ENCODE results near the gene KRT36.

KRT36 gene

DNA sequence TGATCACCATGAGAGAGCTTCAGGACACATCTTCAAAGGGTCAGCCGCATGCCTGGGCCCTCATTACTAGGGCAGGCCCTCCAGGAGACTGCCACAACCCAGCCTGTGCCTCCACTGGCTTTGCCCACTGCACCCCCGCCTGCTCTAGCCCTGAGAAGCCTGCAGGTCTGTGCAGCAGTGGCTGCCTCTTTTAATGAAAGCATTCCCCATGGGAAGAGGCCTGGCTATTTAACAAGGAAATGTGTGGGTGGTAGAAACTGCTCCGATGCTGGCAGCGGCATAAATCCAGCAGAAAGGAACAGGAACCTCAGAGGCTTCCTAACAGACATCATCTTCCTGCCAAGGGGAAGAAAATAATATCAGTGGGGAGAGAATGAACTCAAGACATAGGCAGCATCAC lies 22.1 kb downstream of the KRT36 start:
- Histone ChIP-seq H3K4me3 (ENCODE audit: low read length, poor library complexity, severe bottlenecking) (no peak overlapping the region), H3K36me3 (ENCODE audit: insufficient read depth, low read length) (no peaks in the 10 kb centered on the region), H3K4me2 (ENCODE audit: low read depth, low read length, poor library complexity, severe bottlenecking) (no peak overlapping the region), H2AFZ (ENCODE audit: low read length) (no peak overlapping the region), H4K20me1 (ENCODE audit: insufficient read depth, low read length, poor library complexity, severe bottlenecking) (no peaks in the 10 kb centered on the region), H3K4me1 (ENCODE audit: insufficient read depth, low read length, poor library complexity, severe bottlenecking) (no peaks in the 10 kb centered on the region), H3F3A (ENCODE audit: low read depth) (no peaks in the 10 kb centered on the region), H3K27me3 (ENCODE audit: insufficient read depth, low read length, poor library complexity, severe bottlenecking) (peaks cover 6% of the 10 kb centered on the region), H3K9me2 (replicated peaks; ENCODE audit: low read depth, low read length) (no peaks in the 10 kb centered on the region), H3K79me2 (ENCODE audit: insufficient read depth, low read length) (no peaks in the 10 kb centered on the region), H3K9me3 (ENCODE audit: insufficient read depth, low read depth, low read length) (no peaks in the 10 kb centered on the region), H3K9ac (ENCODE audit: low read depth, low read length, poor library complexity, severe bottlenecking) (no peak overlapping the region)
- TF ChIP-seq, protein P1, sequence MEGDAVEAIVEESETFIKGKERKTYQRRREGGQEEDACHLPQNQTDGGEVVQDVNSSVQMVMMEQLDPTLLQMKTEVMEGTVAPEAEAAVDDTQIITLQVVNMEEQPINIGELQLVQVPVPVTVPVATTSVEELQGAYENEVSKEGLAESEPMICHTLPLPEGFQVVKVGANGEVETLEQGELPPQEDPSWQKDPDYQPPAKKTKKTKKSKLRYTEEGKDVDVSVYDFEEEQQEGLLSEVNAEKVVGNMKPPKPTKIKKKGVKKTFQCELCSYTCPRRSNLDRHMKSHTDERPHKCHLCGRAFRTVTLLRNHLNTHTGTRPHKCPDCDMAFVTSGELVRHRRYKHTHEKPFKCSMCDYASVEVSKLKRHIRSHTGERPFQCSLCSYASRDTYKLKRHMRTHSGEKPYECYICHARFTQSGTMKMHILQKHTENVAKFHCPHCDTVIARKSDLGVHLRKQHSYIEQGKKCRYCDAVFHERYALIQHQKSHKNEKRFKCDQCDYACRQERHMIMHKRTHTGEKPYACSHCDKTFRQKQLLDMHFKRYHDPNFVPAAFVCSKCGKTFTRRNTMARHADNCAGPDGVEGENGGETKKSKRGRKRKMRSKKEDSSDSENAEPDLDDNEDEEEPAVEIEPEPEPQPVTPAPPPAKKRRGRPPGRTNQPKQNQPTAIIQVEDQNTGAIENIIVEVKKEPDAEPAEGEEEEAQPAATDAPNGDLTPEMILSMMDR (conservative IDR thresholded peaks at IDR 0.05; ENCODE audit: low read length) = no peak
- no peak for TF ChIP-seq EZH2phosphoT487 (IDR thresholded peaks at IDR 0.05; ENCODE audit: borderline replicate concordance)

DNA sequence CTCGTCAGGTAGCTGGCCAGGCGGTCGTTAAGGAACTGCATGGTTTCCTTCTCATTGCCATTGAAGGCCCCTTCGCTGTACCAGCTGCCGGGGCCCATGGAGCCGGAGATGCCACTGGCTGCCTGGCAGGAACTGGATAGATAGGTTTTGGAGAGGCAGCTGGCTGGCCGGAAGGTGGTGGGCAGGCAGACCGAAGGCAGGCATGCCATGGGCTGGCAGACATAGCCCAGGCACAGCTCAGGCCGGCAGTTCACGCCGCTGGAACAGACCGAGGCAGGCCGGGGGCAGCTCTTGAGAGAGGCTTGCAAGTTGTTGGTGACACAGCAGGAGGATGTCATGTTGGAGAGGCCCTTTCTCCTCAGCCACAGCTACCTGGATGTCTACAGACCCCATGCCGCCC lies 22.7 kb downstream of the KRT36 start, which contains the start of gene KRT32:
KRT32 (minus strand) TSS at position 399 of the 400 bp plus-strand sequence; CDS start at position 338, 61 bp downstream.
- TF ChIP-seq, protein P1 (conservative IDR thresholded peaks at IDR 0.05; ENCODE audit: low read length) = no peak
- no peak for TF ChIP-seq EZH2phosphoT487 (IDR thresholded peaks at IDR 0.05; ENCODE audit: borderline replicate concordance)
- Histone ChIP-seq H3K4me2 (ENCODE audit: low read depth, low read length, poor library complexity, severe bottlenecking) (no peak within 1 kb of the TSS), H3K36me3 (ENCODE audit: insufficient read depth, low read length) (no peaks in the 10 kb centered on the region), H3K27me3 (ENCODE audit: insufficient read depth, low read length, poor library complexity, severe bottlenecking) (peaks cover 4% of the 10 kb centered on the region), H3K9me3 (ENCODE audit: insufficient read depth, low read depth, low read length) (no peaks in the 10 kb centered on the region), H3K9me2 (replicated peaks; ENCODE audit: low read depth, low read length) (no peaks in the 10 kb centered on the region), H3K9ac (ENCODE audit: low read depth, low read length, poor library complexity, severe bottlenecking) (no peak within 1 kb of the TSS), H3K4me3 (ENCODE audit: low read length, poor library complexity, severe bottlenecking) (no peak within 1 kb of the TSS), H3F3A (ENCODE audit: low read depth) (no peaks in the 10 kb centered on the region), H3K79me2 (ENCODE audit: insufficient read depth, low read length) (no peaks in the 10 kb centered on the region), H3K4me1 (ENCODE audit: insufficient read depth, low read length, poor library complexity, severe bottlenecking) (no peaks in the 10 kb centered on the region), H4K20me1 (ENCODE audit: insufficient read depth, low read length, poor library complexity, severe bottlenecking) (no peaks in the 10 kb centered on the region), H2AFZ (ENCODE audit: low read length) (no peak within 1 kb of the TSS)

DNA sequence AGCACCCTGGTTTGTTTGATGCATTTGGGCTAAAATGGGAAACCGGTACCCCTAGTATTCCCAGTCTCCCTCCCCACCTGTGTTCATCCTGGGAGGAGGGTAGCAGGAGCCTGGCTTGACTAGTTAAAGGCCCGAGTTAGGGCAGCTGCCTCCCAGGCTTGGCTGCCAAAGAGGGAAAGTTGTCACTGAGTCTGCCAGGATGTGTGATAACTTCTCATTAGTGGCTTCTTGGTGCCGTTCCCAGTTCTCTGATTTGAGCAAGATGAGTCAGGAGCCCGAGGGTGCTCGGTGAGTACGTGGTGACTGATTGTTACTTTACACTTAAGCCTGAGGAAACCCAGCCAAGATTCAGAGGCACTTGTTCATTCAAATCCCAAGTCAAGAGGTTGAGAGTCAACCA lies 25.0 kb downstream of the KRT36 start:
- Histone ChIP-seq H3K9me3 (ENCODE audit: insufficient read depth, low read depth, low read length) (no peaks in the 10 kb centered on the region), H3K27me3 (ENCODE audit: insufficient read depth, low read length, poor library complexity, severe bottlenecking) (no peaks in the 10 kb centered on the region), H3K4me1 (ENCODE audit: insufficient read depth, low read length, poor library complexity, severe bottlenecking) (no peaks in the 10 kb centered on the region), H4K20me1 (ENCODE audit: insufficient read depth, low read length, poor library complexity, severe bottlenecking) (no peaks in the 10 kb centered on the region), H3K9me2 (replicated peaks; ENCODE audit: low read depth, low read length) (no peaks in the 10 kb centered on the region), H3F3A (ENCODE audit: low read depth) (no peaks in the 10 kb centered on the region), H3K36me3 (ENCODE audit: insufficient read depth, low read length) (no peaks in the 10 kb centered on the region), H3K79me2 (ENCODE audit: insufficient read depth, low read length) (no peaks in the 10 kb centered on the region), H3K9ac (ENCODE audit: low read depth, low read length, poor library complexity, severe bottlenecking) (no peak overlapping the region), H3K4me2 (ENCODE audit: low read depth, low read length, poor library complexity, severe bottlenecking) (no peak overlapping the region), H2AFZ (ENCODE audit: low read length) (no peak overlapping the region), H3K4me3 (ENCODE audit: low read length, poor library complexity, severe bottlenecking) (no peak overlapping the region)
- TF ChIP-seq, protein P1 (conservative IDR thresholded peaks at IDR 0.05; ENCODE audit: low read length) = no peak
- no peak for TF ChIP-seq EZH2phosphoT487 (IDR thresholded peaks at IDR 0.05; ENCODE audit: borderline replicate concordance)

Data from Loucy (cell line).